ENCODE measurements around the gene IPO4. TPM values are rescaled to one million over a fixed set of nuclear protein-coding genes. Genes with fewer than 3 reads are reported as not detected.

IPO4 gene, protein sequence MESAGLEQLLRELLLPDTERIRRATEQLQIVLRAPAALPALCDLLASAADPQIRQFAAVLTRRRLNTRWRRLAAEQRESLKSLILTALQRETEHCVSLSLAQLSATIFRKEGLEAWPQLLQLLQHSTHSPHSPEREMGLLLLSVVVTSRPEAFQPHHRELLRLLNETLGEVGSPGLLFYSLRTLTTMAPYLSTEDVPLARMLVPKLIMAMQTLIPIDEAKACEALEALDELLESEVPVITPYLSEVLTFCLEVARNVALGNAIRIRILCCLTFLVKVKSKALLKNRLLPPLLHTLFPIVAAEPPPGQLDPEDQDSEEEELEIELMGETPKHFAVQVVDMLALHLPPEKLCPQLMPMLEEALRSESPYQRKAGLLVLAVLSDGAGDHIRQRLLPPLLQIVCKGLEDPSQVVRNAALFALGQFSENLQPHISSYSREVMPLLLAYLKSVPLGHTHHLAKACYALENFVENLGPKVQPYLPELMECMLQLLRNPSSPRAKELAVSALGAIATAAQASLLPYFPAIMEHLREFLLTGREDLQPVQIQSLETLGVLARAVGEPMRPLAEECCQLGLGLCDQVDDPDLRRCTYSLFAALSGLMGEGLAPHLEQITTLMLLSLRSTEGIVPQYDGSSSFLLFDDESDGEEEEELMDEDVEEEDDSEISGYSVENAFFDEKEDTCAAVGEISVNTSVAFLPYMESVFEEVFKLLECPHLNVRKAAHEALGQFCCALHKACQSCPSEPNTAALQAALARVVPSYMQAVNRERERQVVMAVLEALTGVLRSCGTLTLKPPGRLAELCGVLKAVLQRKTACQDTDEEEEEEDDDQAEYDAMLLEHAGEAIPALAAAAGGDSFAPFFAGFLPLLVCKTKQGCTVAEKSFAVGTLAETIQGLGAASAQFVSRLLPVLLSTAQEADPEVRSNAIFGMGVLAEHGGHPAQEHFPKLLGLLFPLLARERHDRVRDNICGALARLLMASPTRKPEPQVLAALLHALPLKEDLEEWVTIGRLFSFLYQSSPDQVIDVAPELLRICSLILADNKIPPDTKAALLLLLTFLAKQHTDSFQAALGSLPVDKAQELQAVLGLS
- total RNA-seq = 74.6 and 97.4 TPM in 2 replicates

GRCh38 chr14:24188251-24189058 is at the start of gene IPO4:
Gene IPO4, minus strand, starts transcription at chr14:24188816. Its CDS starts 29 bp downstream, at chr14:24188787.

GRCh38 chr14:24232645-24233537 is 44.3 kb upstream of the IPO4 start, which contains the start of gene GMPR2:
Gene GMPR2, plus strand, starts transcription at chr14:24232929. Its CDS starts 325 bp downstream, at chr14:24233254.

DNA sequence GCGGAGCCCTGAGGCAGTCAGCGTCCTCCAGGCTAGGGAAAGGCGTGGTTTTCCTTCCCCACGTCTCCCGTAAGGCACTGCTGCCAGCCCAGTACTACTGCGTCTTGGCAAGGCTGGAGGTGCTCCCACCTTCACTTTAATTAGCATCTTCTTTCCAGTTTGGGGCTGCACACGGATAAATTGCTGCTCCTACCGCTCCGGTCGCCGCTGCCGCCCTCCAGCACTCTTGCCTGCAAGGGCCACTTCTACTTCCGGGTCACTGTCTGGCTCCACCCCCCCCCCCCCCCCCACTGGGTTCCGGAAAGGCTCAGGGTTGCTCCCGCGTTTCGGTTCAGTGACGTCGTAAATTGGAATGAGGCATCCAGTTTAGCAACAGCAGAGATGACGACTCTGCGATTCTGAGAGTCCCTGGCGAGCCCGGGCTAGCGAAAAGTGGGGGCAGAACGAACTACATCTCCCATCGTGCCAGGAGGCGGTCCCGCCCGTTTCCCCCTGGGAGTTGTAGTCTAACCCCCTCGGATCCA is 43.6 kb upstream of the IPO4 start, which contains the start of gene NEDD8:
TSS of gene NEDD8 (minus strand) at position 247 of the 524 bp plus-strand sequence. CDS start at position 147, 100 bp downstream.

GRCh38 chr14:24215495-24216344 is 27.1 kb upstream of the IPO4 start, which contains the start of gene MDP1:
Gene MDP1, minus strand, starts transcription at chr14:24216066. Its CDS starts 111 bp downstream, at chr14:24215955.

GRCh38 chr14:24212924-24213865 is 24.6 kb upstream of the IPO4 start, which contains the start of gene CHMP4A:
Gene CHMP4A, minus strand, starts transcription at chr14:24213488. Its CDS starts 49 bp downstream, at chr14:24213439.

GRCh38 chr14:24195186-24196070 is 6.8 kb upstream of the IPO4 start, which contains the start of gene TM9SF1:
Gene TM9SF1, minus strand, starts transcription at chr14:24195441. Its CDS starts 422 bp downstream, at chr14:24195019.

DNA sequence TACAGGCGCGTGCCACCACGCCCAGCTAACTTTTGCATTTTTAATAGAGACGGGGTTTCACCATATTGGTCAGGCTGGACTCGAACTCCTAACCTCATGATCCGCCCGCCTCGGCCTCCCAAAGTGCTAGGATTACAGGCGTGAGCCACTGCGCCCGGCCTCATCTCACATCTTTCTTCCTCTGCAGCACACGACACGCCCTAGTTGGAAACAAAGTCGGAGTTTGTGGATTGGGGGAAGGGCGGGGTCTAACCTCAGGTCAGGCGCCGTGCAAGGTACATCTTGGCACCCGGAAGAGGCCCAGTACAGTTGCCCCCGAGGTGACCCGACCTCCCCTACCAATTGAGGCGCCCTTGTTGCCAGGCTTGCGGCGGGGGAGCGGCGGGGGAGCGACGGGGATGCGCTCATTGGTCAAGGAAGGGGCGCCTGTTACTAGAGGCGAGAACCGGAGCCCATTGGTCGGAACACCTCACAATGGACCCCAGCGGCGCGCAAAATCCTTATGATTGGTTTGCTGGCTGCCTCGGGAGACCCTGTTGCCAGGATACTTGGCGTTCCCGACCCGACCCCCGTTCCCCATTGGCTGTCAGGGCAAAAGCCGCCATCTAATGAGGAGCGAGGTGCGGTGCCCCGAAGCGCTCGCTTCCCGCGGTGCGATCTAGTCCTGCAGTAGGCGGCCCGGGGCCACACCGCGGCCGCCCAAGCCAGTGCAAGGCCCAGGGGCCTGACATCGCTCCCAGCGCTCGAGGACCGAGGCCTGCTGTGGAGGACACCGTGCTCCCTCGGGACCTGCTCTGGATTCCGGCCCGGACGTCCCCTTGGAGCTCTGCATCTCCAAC is 17.0 kb downstream of the IPO4 start, which contains the start of gene REC8:
TSS of gene REC8 (plus strand) at position 659 of the 839 bp plus-strand sequence. CDS start 473 bp downstream, outside the sequence.

DNA sequence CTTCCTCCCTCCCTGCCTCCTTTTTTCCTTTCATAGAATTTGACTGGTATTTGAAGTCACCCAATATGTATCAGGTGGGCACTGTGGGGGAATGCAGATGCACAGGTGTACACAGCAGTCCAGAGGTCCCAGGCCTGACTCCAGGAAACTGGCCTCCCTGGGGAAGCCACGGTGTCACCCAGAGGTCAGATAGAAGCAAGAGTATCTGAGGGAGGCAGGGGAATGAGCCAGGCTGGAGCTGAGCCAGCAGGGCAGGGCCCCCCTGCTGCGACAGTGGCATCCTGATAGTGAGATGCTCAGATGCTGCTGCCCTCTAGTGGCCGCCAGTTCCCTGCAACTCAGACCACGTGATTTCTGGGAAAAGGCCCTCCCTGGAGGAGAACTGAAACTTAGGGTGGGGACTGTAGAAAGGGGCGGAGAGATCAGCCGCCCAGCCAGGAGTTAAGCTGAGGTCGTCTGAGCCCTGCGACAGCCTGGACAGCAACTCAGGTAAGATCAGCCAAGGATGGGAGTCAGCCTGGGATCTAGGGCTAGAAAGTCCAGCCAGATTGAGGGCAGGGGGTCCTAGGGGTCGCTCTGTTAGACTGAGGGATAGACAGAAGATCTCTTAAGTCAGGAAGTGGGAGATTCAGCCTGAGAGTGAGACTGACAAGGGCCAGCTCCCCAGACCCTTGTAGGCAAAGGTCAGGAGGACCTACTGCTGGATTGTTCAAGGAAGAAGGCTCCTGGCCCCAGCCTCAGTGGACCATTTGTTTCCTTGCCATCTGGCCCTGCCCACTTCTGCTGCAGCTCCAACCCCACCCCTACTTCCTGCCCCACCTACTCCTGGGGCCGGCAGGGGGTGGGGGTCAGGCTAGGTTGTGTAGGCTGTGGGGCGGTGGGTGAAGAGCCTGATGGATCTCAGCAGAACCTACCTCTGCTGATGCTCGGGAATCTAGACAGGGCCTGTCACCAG is 27.5 kb downstream of the IPO4 start, which contains the start of gene IRF9:
TSS of gene IRF9 (plus strand) at position 416 of the 955 bp plus-strand sequence. CDS start 880 bp downstream, outside the sequence.

DNA sequence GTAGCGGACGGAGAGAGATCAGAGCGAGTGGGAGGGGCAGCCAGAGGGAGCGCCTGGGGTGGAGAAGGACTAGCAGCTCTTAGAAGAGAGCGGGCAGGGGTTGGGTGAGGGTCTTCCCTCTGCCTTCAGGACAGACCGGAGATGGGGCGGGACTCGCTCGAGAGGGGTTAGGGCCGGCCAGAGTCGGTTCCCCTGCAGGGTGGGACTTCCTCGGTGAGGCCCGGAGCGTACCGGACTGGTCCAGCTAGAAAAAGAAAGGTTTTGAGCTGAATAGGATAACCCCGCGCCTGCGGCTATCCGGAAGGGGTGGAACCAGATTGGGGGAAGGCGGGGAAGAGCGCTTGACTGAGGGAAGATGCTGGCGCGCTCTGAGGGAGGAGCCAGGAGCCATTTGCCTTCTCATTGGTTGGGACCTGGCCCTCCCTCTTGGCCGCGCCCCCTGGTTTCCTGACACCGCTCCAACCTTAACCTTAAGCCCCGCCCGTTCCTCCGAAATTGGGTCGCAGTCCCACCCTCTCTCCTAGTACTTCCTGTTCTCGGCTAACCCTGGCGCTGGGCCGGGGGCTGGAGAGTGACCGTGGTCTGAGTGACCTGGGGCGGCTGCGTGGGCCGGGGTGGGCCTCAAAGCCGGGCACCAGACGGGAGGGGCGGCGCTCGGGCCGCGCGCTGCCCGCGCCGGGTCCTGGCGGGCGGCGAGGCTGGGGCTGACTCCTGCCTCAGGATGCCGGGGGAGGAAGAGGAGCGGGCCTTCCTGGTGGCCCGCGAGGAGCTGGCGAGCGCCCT is 41.4 kb downstream of the IPO4 start, which contains the start of gene RNF31:
TSS of gene RNF31 (plus strand) at position 521 of the 783 bp plus-strand sequence. CDS start at position 722, 201 bp downstream.

DNA sequence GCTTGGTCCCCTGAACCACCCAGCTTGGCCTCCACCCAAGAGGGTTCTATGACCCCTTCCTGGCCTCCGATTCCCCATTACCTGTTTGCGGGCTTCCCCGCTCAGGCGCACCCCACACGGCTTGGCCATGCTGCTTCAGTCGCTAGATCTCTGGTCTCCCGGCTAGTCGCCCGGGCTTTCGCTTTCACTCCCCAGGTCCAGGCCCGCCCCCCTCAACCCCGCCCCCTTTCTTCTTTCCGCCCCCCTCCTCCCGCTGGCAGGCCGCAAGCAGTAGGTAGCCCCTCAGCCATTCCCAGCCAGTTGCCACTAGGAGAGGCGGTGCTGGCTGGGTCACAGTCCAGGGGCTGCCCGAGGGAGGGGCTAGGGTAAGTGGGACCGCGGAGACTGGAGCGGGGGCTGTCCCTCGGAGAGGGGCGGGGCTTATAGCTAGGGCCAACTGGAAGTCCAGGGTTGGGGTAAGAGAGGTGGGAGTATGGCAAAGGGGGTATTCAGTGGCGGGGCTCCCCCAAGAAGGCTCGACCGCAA is 42.1 kb downstream of the IPO4 start, which contains the start of gene PSME2:
TSS of gene PSME2 (minus strand) at position 158 of the 525 bp plus-strand sequence. CDS start at position 129, 29 bp downstream.

DNA sequence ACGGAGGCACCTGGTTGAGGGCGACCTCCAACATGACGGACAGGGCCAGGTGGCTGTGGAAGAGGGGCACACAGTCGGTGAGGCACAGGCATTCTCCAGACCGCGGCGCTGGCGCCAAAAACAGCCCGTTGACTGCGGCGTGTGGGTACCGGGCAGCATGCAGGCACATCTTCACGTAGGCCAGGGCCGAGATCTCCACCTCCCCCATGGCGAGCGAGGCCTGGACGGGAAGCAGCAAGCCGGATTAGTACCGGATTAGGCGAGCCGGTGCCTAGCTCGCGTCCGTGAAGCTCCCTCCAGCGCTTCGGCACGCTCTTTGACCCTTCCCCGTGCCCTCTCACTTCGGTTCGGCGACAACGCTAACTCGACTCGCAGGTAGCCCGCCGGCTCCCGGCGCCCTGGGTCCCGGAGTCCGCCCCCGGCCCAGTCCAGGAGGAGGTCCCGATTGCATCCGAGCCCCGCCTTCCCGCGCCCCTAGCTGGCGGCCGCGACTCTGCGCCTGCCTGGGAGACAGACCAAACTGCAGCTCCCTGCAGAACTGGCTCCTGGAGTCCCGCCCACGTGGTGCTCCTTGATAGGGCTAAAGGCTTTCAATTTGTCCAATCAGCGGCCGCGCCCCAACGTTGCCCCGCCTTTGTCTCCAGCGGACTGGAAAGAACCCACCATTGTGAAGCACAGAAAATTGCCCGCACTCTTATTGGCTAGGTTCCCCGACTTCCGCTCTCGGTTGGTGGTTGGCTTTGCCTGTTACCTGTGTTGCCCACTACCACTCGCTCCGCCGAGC is 47.3 kb downstream of the IPO4 start, which contains the start of gene EMC9:
TSS of gene EMC9 (minus strand) at position 495 of the 784 bp plus-strand sequence. CDS start at position 208, 287 bp downstream.

All from subcutaneous preadipocyte (primary cell).